Osteocyte (in vitro differentiated cells): ENCODE results near the gene OASL. TPM values are rescaled to one million over a fixed set of nuclear protein-coding genes. Genes with fewer than 3 reads are reported as not detected.

ENCODE experiments used
- DNase-seq: peaks from one replicate; pipeline ENCODE4 v3.0.0; 2021; ENCODE audit warnings: mixed read lengths; ENCODE audit not compliant: unreplicated experiment; ENCODE audit errors: extremely low spot score
- H3K27ac Mint-ChIP-seq: one replicate; pipeline ENCODE4 v1.8.0; 2021; ENCODE audit warnings: mild to moderate bottlenecking, mixed read lengths; ENCODE audit not compliant: unreplicated experiment
- H3K27me3 Mint-ChIP-seq: one replicate; pipeline ENCODE4 v1.8.0; 2021; ENCODE audit warnings: mixed read lengths; ENCODE audit not compliant: unreplicated experiment
- H3K36me3 Mint-ChIP-seq: one replicate; pipeline ENCODE4 v1.8.0; 2021; ENCODE audit warnings: mixed read lengths; ENCODE audit not compliant: unreplicated experiment
- H3K4me1 Mint-ChIP-seq: one replicate; pipeline ENCODE4 v1.8.0; 2021; ENCODE audit warnings: mixed read lengths; ENCODE audit not compliant: unreplicated experiment
- H3K4me3 Mint-ChIP-seq: one replicate; pipeline ENCODE4 v1.8.0; 2021; ENCODE audit warnings: mild to moderate bottlenecking, moderate library complexity, mixed read lengths; ENCODE audit not compliant: unreplicated experiment
- H3K9me3 Mint-ChIP-seq: one replicate; pipeline ENCODE4 v1.8.0; 2021; ENCODE audit warnings: mixed read lengths; ENCODE audit not compliant: unreplicated experiment
- total RNA-seq: library from RNA; stranded (reverse); gene quantifications from 2 replicates; pipeline ENCODE4 v1.2.1, GENCODE V29; 2021
- TF ChIP-seq, protein P1 (sequence below): fragments of 200-600 bp; sonication (generic); IDR thresholded peaks from 2 replicates; pipeline ENCODE4 v1.5.0; 2021; ENCODE audit warnings: antibody characterized with exemption, mild to moderate bottlenecking, moderate library complexity

OASL gene
- total RNA-seq, 1 donor from 2014 or later: 0.24 TPM

DNA sequence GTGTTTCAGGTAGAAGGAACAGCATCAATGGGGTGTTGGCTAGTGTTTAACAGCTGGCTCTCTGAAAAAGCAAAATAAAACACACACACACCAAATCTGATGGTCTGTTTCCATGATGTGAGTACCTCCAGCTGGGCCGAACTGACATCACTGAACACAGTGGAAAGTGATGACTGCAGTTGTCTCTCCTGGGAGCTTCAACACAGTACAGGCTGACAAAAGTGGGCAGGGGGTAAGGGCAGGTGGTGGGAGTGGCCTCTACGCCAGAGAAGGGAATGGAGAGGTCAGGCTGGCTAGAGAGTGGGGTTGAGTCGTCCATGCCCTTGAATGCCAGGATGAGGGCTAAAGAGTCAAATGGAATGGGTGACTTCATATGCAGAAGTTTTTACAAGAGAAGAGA lies 68.7 kb downstream of the OASL start:
- DNase-seq: no peak
- TF ChIP-seq, protein P1, sequence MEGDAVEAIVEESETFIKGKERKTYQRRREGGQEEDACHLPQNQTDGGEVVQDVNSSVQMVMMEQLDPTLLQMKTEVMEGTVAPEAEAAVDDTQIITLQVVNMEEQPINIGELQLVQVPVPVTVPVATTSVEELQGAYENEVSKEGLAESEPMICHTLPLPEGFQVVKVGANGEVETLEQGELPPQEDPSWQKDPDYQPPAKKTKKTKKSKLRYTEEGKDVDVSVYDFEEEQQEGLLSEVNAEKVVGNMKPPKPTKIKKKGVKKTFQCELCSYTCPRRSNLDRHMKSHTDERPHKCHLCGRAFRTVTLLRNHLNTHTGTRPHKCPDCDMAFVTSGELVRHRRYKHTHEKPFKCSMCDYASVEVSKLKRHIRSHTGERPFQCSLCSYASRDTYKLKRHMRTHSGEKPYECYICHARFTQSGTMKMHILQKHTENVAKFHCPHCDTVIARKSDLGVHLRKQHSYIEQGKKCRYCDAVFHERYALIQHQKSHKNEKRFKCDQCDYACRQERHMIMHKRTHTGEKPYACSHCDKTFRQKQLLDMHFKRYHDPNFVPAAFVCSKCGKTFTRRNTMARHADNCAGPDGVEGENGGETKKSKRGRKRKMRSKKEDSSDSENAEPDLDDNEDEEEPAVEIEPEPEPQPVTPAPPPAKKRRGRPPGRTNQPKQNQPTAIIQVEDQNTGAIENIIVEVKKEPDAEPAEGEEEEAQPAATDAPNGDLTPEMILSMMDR: no peak
- peaks cover 10% of the 10 kb centered on the region for H3K27me3 Mint-ChIP-seq
- no peak overlapping the region for H3K4me3 Mint-ChIP-seq
- H3K9me3 Mint-ChIP-seq: no peaks in the 10 kb centered on the region
- H3K27ac Mint-ChIP-seq: no peak overlapping the region
- H3K36me3 Mint-ChIP-seq: no peaks in the 10 kb centered on the region
- peaks cover 3% of the 10 kb centered on the region for H3K4me1 Mint-ChIP-seq

Other genes starting within 250 kb of the OASL start
- 61.7 and 70.3 TPM in 2 replicates for gene SPPL3, start 134.9 kb downstream of the OASL start, total RNA-seq
- not detected in 2 replicates for gene HNF1A, start 60.7 kb downstream of the OASL start, total RNA-seq
- 14.2 and 17.3 TPM in 2 replicates for gene C12orf43, start 22.8 kb downstream of the OASL start, total RNA-seq
- gene P2RX7, start 93.6 kb upstream of the OASL start, total RNA-seq: 0.08 and 0.30 TPM in 2 replicates
- 20.3 and 21.1 TPM in 2 replicates for gene P2RX4, start 170.9 kb upstream of the OASL start, total RNA-seq